Hepatocyte (in vitro differentiated cells): ENCODE measurements around the gene TST. TPM values are rescaled to one million over a fixed set of nuclear protein-coding genes. Genes with fewer than 3 reads are reported as not detected.

Experiments used
- DNase-seq: peaks from one replicate; pipeline ENCODE4 v3.0.0-alpha.2; 2016; ENCODE audit warnings: low spot score
- H2AFZ ChIP-seq: fragments of 200-600 bp; sonication (generic); 2 replicates; pipeline ENCODE4 v1.6.0; 2016; ENCODE audit warnings: antibody characterized with exemption, mild to moderate bottlenecking
- H3K27ac ChIP-seq: fragments of 200-600 bp; sonication (generic); 2 replicates; pipeline ENCODE4 v1.5.1; 2016; ENCODE audit warnings: mild to moderate bottlenecking
- H3K27me3 ChIP-seq: fragments of 200-600 bp; sonication (generic); 2 replicates; pipeline ENCODE4 v1.6.1; 2016
- H3K36me3 ChIP-seq: fragments of 200-600 bp; sonication (generic); replicated peaks from 2 replicates; pipeline ENCODE4 v1.5.1; 2016; ENCODE audit warnings: low read depth; ENCODE audit not compliant: insufficient read depth
- H3K4me1 ChIP-seq: fragments of 200-600 bp; sonication (generic); 2 replicates; pipeline ENCODE4 v1.5.1; 2016; ENCODE audit warnings: mild to moderate bottlenecking, moderate library complexity; ENCODE audit not compliant: insufficient read depth
- H3K4me2 ChIP-seq: fragments of 200-600 bp; sonication (generic); 2 replicates; pipeline ENCODE4 v1.6.0; 2016
- H3K4me3 ChIP-seq: fragments of 200-600 bp; sonication (generic); 2 replicates; pipeline ENCODE4 v1.5.1; 2016; ENCODE audit warnings: mild to moderate bottlenecking
- H3K79me2 ChIP-seq: fragments of 200-600 bp; sonication (generic); 2 replicates; pipeline ENCODE4 v1.6.0; 2017; ENCODE audit warnings: mild to moderate bottlenecking
- H3K9me2 ChIP-seq: fragments of 200-600 bp; sonication (generic); replicated peaks from 2 replicates; pipeline ENCODE4 v1.6.0; 2017; ENCODE audit warnings: mild to moderate bottlenecking; ENCODE audit not compliant: insufficient read depth
- H3K9me3 ChIP-seq: fragments of 200-600 bp; sonication (generic); 2 replicates; pipeline ENCODE4 v1.5.1; 2016; ENCODE audit warnings: low read depth, mild to moderate bottlenecking
- H4K20me1 ChIP-seq: fragments of 200-600 bp; sonication (generic); 2 replicates; pipeline ENCODE4 v1.6.0; 2016; ENCODE audit warnings: mild to moderate bottlenecking; ENCODE audit not compliant: insufficient read depth, poor library complexity, severe bottlenecking
- EZH2 ChIP-seq: fragments of 200-600 bp; sonication (generic); IDR thresholded peaks from 2 replicates; pipeline ENCODE4 v1.6.1; 2016; ENCODE audit warnings: antibody characterized with exemption, mild to moderate bottlenecking, borderline replicate concordance
- EZH2phosphoT487 ChIP-seq: fragments of 200-600 bp; sonication (generic); IDR thresholded peaks from one replicate; pipeline ENCODE4 v1.6.1; 2018; ENCODE audit warnings: antibody characterized with exemption, mild to moderate bottlenecking, low read depth, moderate library complexity; ENCODE audit not compliant: unreplicated experiment, severe bottlenecking
- WGBS: methylation state at CpG from one replicate; pipeline ENCODE4 v1.1.6; 2016; ENCODE audit warnings: low lambda C conversion rate; ENCODE audit errors: missing lambda C conversion rate; 5-methylcytosine and 5-hydroxymethylcytosine counted together
- polyA plus RNA-seq: library from polyadenylated mRNA; unstranded; fragments of >200 nt; fragmentation: Nextera tagmentation; extraction: Ambion mirVana; gene quantifications from 2 replicates; pipeline ENCODE4 v1.2.1, GENCODE V29; 2016
- total RNA-seq: library from RNA; depleted of rRNA; stranded (reverse); fragments of >200 nt; gene quantifications from 2 replicates; pipeline ENCODE4 v1.2.3, GENCODE V29; 2014
- TF ChIP-seq, protein P1 (sequence below): fragments of 200-600 bp; sonication (generic); IDR thresholded peaks from 2 replicates; pipeline ENCODE4 v1.5.1; 2016; ENCODE audit warnings: antibody characterized with exemption, mild to moderate bottlenecking; ENCODE audit not compliant: poor library complexity

TST gene
- total and polyA plus RNA-seq, 2 experiments from 2014 or later: 50.2 to 111 TPM

DNA sequence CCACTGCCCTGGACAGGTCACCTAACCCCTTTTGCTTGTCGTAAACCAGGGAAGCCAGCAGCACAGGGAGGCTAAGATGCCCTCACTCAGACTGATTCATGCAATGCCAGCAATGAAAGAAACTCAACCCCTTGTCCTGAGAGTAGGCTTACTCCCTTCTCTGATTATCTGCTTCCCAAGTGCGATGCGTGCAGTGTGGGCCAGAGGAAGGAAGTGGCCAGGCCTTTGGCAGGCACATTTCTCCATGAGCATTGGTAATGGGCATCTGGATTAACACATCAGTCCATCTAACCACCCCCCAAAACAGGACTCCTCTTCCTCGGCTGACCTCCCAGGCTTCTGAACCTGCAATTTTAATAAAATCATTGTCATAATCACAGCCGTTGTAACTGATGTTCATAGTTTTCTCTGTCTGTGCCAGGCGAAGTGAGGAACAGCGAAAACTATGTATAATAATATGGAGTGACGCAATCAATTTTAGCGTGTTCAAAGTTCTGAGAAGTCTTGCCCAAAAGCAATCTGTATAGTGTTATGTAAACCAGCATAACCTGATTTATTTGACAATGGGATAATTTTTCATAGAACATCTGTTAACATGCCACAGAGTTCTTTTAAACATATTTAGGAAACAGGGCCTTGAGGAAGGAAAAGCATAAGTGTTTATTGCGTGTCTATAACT is 33.9 kb downstream of the TST start:
- no peak overlapping the region for H2AFZ ChIP-seq
- no peaks in the 10 kb centered on the region for H3K79me2 ChIP-seq
- no peaks in the 10 kb centered on the region for H3K4me1 ChIP-seq
- no peak overlapping the region for H3K27ac ChIP-seq
- no peak overlapping the region for H3K4me2 ChIP-seq
- no peak overlapping the region for H3K4me3 ChIP-seq
- no peak for TF ChIP-seq EZH2phosphoT487
- no peaks in the 10 kb centered on the region for H3K27me3 ChIP-seq
- H3K36me3 ChIP-seq: no peaks in the 10 kb centered on the region
- 96% methylated on average over 10 of the region's 10 CpGs for WGBS
- H3K9me2 ChIP-seq: no peaks in the 10 kb centered on the region
- DNase-seq: no peak
- no peaks in the 10 kb centered on the region for H3K9me3 ChIP-seq
- H4K20me1 ChIP-seq: no peaks in the 10 kb centered on the region

DNA sequence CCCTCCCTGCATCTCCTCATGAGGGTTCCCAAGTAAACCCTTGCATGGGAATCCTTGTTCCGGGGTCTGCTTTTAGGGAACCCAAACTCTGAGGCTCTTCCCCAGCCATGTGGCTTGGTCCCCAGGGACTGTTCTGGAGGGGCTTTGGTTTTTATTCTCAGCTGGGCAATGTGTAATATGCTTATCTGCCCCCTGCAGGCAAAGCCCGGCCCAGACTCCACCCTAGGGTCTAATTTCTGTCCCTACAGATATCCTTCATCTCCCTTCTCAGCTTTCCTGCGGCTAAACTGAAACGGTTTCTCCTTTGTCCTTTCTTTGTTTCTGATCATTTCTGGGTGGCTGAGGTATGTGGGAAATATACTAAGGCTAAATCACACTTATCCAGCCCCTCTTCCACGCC is 37.1 kb downstream of the TST start:
- H4K20me1 ChIP-seq: no peaks in the 10 kb centered on the region
- H2AFZ ChIP-seq: no peak overlapping the region
- no peak overlapping the region for H3K4me2 ChIP-seq
- TF ChIP-seq EZH2: no peak
- no peak for TF ChIP-seq EZH2phosphoT487
- TF ChIP-seq, protein P1, sequence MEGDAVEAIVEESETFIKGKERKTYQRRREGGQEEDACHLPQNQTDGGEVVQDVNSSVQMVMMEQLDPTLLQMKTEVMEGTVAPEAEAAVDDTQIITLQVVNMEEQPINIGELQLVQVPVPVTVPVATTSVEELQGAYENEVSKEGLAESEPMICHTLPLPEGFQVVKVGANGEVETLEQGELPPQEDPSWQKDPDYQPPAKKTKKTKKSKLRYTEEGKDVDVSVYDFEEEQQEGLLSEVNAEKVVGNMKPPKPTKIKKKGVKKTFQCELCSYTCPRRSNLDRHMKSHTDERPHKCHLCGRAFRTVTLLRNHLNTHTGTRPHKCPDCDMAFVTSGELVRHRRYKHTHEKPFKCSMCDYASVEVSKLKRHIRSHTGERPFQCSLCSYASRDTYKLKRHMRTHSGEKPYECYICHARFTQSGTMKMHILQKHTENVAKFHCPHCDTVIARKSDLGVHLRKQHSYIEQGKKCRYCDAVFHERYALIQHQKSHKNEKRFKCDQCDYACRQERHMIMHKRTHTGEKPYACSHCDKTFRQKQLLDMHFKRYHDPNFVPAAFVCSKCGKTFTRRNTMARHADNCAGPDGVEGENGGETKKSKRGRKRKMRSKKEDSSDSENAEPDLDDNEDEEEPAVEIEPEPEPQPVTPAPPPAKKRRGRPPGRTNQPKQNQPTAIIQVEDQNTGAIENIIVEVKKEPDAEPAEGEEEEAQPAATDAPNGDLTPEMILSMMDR: no peak
- WGBS: 65% methylated on average over 5 of the region's 5 CpGs
- H3K27me3 ChIP-seq: no peaks in the 10 kb centered on the region
- H3K27ac ChIP-seq: no peak overlapping the region
- peaks cover 3% of the 10 kb centered on the region for H3K4me1 ChIP-seq
- no peak overlapping the region for H3K4me3 ChIP-seq
- no peaks in the 10 kb centered on the region for H3K9me2 ChIP-seq
- H3K9me3 ChIP-seq: no peaks in the 10 kb centered on the region
- no peaks in the 10 kb centered on the region for H3K36me3 ChIP-seq
- no peaks in the 10 kb centered on the region for H3K79me2 ChIP-seq
- no peak for DNase-seq

DNA sequence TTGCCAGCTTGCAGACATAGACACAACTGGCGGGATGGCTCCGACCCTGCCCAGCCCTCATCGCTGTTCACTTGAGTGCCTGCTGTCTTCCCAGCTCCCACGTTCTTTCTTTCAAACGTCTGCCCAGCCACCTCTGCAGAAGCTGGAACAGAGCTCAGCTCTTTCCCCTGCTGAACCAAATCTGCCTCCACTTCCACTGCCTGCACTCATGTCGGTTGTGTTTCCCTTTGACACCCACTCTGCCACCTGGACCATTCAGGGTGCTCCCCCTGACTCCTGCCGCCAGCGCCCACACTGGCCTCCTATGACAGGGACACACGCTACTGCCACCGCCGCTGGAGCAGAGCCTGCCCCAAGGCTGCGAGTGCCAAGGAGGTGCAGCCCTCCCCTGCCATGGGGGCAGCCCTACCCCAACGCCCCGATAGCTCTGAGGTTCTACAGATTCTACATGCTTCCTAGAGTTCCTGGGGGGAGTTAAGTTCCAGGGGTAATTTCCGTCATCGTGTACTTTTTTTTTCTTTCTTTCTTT is 37.9 kb downstream of the TST start:
- TF ChIP-seq EZH2 (no peak), EZH2phosphoT487 (no peak)
- TF ChIP-seq, protein P1: no peak
- H2AFZ ChIP-seq: no peak overlapping the region
- 92% methylated on average over 16 of the region's 16 CpGs for WGBS

DNA sequence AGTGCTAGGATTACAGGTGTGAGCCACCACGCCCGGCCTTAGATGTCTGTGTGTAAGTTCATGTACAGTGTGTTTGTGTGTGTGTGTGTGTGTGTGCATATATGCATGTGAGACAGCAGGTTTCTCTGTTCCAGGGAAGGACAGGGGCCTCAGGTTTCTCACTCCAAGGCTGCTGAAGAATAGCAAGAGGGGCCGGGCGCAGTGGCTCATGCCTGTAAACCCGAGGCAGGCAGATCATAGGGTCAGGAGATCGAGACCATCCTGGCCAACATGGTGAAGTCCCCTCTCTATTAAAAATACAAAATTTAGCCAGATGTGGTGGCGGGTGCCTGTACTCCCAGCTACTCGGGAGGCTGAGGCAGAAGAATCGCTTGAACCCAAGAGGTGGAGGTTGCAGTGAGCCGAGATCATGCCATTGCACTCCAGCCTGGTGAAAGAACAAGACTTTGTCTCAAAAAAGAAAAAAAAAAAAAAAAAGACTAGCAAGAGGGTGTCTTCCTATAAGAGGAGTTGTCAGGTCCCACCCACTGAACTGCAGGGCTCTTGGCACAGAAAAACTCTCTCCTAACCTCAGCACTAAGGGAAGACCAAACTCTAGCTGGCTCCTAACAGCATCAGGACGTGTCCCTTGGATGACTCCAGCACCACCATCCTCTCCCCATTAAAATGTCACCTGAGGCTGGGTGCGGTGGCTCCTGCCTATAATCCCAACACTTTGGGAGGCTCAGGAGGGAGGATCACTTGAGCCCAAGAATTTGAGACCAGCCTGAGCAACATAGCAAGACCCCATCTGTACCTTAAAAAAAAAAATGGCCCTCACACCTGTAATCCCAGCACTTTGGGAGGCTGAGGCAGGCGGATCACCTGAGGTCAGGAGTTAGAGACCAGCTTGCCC is 40.0 kb downstream of the TST start:
- no peak for TF ChIP-seq EZH2
- TF ChIP-seq, protein P1: no peak
- TF ChIP-seq EZH2phosphoT487: no peak
- H4K20me1 ChIP-seq: no peaks in the 10 kb centered on the region
- no peak overlapping the region for H3K27ac ChIP-seq
- H3K27me3 ChIP-seq: no peaks in the 10 kb centered on the region
- H3K4me2 ChIP-seq: no peak overlapping the region
- H3K79me2 ChIP-seq: no peaks in the 10 kb centered on the region
- H3K4me3 ChIP-seq: no peak overlapping the region
- no peaks in the 10 kb centered on the region for H3K9me2 ChIP-seq
- no peak for DNase-seq
- peaks cover 3% of the 10 kb centered on the region for H3K4me1 ChIP-seq
- no peaks in the 10 kb centered on the region for H3K36me3 ChIP-seq
- H3K9me3 ChIP-seq: no peaks in the 10 kb centered on the region
- WGBS: 87% methylated on average over 13 of the region's 13 CpGs
- H2AFZ ChIP-seq: no peak overlapping the region

More for the DNA sequence above, 37.9 kb downstream of the TST start:
- no peak overlapping the region for H3K4me2 ChIP-seq
- no peaks in the 10 kb centered on the region for H3K36me3 ChIP-seq
- DNase-seq: no peak
- no peaks in the 10 kb centered on the region for H3K79me2 ChIP-seq
- no peaks in the 10 kb centered on the region for H4K20me1 ChIP-seq
- H3K4me3 ChIP-seq: no peak overlapping the region
- H3K9me2 ChIP-seq: no peaks in the 10 kb centered on the region
- H3K9me3 ChIP-seq: no peaks in the 10 kb centered on the region
- no peaks in the 10 kb centered on the region for H3K27me3 ChIP-seq
- H3K27ac ChIP-seq: no peak overlapping the region
- peaks cover 3% of the 10 kb centered on the region for H3K4me1 ChIP-seq
